ENCODE data around the gene SLC9A7.
"Not testable (repeated sequence)": the region's sequence is repeated elsewhere in the genome, so short reads cannot be mapped to it uniquely, and the experiment has no call there.

SLC9A7 gene

GRCh38 chrX:46750889-46751288 is 8.0 kb downstream of the SLC9A7 start:
- no peak for DNase-seq

GRCh38 chrX:46744009-46744408 is 14.9 kb downstream of the SLC9A7 start:
- no peak for DNase-seq

- no peak for DNase-seq
These were observed 15.9 kb downstream of the SLC9A7 start for GRCh38 chrX:46743046-46743445.

- DNase-seq: no peak
These were observed 19.2 kb downstream of the SLC9A7 start for GRCh38 chrX:46739736-46740135.

- DNase-seq: no peak
These were observed 21.5 kb downstream of the SLC9A7 start for GRCh38 chrX:46737462-46737861.

- no peak for DNase-seq
These were observed 21.9 kb downstream of the SLC9A7 start for GRCh38 chrX:46737041-46737440.

GRCh38 chrX:46735622-46736021 is 23.3 kb downstream of the SLC9A7 start:
- no peak for DNase-seq

- no peak for DNase-seq
These were observed 25.7 kb downstream of the SLC9A7 start for GRCh38 chrX:46733226-46733625.

GRCh38 chrX:46730765-46731164 is 28.2 kb downstream of the SLC9A7 start:
- DNase-seq: no peak

GRCh38 chrX:46727441-46727840 is 31.5 kb downstream of the SLC9A7 start:
- DNase-seq: no peak

- not testable (repeated sequence) for DNase-seq
These were observed 35.4 kb downstream of the SLC9A7 start for GRCh38 chrX:46723569-46723927.

- no peak for DNase-seq
These were observed 36.0 kb downstream of the SLC9A7 start for GRCh38 chrX:46722742-46723568.

- DNase-seq: no peak
These were observed 42.1 kb downstream of the SLC9A7 start for GRCh38 chrX:46716796-46717195.

GRCh38 chrX:46715997-46716396 is 42.9 kb downstream of the SLC9A7 start:
- no peak for DNase-seq

- no peak for DNase-seq
These were observed 43.4 kb downstream of the SLC9A7 start for GRCh38 chrX:46715530-46715929.

GRCh38 chrX:46713672-46714490 is 45.0 kb downstream of the SLC9A7 start:
- no peak for DNase-seq

GRCh38 chrX:46712764-46713163 is 46.2 kb downstream of the SLC9A7 start:
- no peak for DNase-seq

GRCh38 chrX:46710927-46711623 is 47.8 kb downstream of the SLC9A7 start:
- no peak for DNase-seq

GRCh38 chrX:46710425-46710824 is 48.5 kb downstream of the SLC9A7 start:
- no peak for DNase-seq

- DNase-seq: no peak
These were observed 51.5 kb downstream of the SLC9A7 start for GRCh38 chrX:46707274-46707965.

GRCh38 chrX:46704767-46705386 is 54.0 kb downstream of the SLC9A7 start:
- DNase-seq: no peak

- DNase-seq: no peak
These were observed 54.9 kb downstream of the SLC9A7 start for GRCh38 chrX:46703980-46704379.
